Measurements from ENCODE around the gene IL6. TPM values are rescaled to one million over a fixed set of nuclear protein-coding genes. Genes with fewer than 3 reads are reported as not detected.

The IL6 gene
- polyA plus RNA-seq, 1 donor (not counting 4 experiments of a cell fraction or from before 2014, with no cell fraction given): 5.0 TPM

GRCh38 chr7:22677680-22678079, 49.3 kb upstream of the IL6 start:
- Histone ChIP-seq H3K9me1 (ENCODE audit: control insufficient read depth, extremely low read depth, insufficient read depth, low read length) (no peaks in the 10 kb centered on the region), H3K4me3 (ENCODE audit: control insufficient read depth in 2 of 3, extremely low read depth in 1 of 3, insufficient read depth in 2 of 3, low read depth in 1 of 3, low read length in 3 of 3) (no peak overlapping the region), H3K9me3 (ENCODE audit: control insufficient read depth, low read depth, low read length) (no peaks in the 10 kb centered on the region), H3K36me3 (ENCODE audit: control insufficient read depth in 2 of 2, extremely low read depth in 1 of 2, insufficient read depth in 2 of 2, low read length in 2 of 2) (no peaks in the 10 kb centered on the region), H3K27me3 (ENCODE audit: control insufficient read depth, extremely low read depth, insufficient read depth, low read length) (no peaks in the 10 kb centered on the region), H3K79me2 (ENCODE audit: control insufficient read depth, insufficient read depth, low read length) (no peaks in the 10 kb centered on the region), H4K20me1 (ENCODE audit: control insufficient read depth, extremely low read depth, insufficient read depth, low read length) (no peaks in the 10 kb centered on the region), H2AFZ (ENCODE audit: control insufficient read depth, low read length) (no peak overlapping the region), H3K27ac (ENCODE audit: control insufficient read depth, insufficient read depth, low read length) (no peak overlapping the region), H3K4me2 (ENCODE audit: control insufficient read depth, extremely low read depth, insufficient read depth, low read depth, low read length) (no peak overlapping the region), H3K4me1 (ENCODE audit: control insufficient read depth, extremely low read depth, insufficient read depth, low read length) (peaks cover 17% of the 10 kb centered on the region), H3K9ac (ENCODE audit: control insufficient read depth, extremely low read depth, insufficient read depth, low read length) (no peak overlapping the region)
- dilution Hi-C loops (cut with MboI; ENCODE audit: extremely low pct_ligation_motif_present, low sequenced_read_pairs): no loop called here
- TF ChIP-seq EZH2 (IDR thresholded peaks at IDR 0.05; ENCODE audit: low read length): no peak
- TF ChIP-seq, protein P1, sequence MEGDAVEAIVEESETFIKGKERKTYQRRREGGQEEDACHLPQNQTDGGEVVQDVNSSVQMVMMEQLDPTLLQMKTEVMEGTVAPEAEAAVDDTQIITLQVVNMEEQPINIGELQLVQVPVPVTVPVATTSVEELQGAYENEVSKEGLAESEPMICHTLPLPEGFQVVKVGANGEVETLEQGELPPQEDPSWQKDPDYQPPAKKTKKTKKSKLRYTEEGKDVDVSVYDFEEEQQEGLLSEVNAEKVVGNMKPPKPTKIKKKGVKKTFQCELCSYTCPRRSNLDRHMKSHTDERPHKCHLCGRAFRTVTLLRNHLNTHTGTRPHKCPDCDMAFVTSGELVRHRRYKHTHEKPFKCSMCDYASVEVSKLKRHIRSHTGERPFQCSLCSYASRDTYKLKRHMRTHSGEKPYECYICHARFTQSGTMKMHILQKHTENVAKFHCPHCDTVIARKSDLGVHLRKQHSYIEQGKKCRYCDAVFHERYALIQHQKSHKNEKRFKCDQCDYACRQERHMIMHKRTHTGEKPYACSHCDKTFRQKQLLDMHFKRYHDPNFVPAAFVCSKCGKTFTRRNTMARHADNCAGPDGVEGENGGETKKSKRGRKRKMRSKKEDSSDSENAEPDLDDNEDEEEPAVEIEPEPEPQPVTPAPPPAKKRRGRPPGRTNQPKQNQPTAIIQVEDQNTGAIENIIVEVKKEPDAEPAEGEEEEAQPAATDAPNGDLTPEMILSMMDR (optimal IDR thresholded peaks at IDR 0.05 in 1 of 3, IDR thresholded peaks at IDR 0.05 in 1 of 3, conservative IDR thresholded peaks at IDR 0.05 in 1 of 3; ENCODE audit: extremely low read depth in 1 of 3, insufficient read depth in 2 of 3, low read length in 3 of 3): no peak
- DNase-seq (ENCODE audit: low read depth, low spot score) (no peak), FAIRE-seq (no peak)

DNA sequence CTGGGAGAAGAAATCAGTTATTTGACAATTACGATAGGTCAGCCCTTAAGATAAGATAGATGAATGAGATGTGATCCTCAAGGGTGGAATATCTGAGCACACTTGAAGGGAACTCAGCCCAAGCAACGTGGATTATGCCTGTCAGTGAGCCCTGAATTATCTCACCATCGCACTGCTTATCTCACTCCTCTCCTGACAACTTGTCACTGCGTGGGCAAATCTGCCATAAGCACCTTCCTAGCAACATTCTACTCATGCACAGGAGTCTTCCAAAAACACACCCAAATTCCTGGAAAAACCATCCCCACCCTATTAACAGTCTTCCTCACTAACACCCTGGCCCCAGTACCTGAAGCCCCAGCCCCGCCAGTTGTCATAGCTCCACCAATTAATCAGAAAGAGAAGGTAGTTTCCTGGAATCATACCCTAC, 46.5 kb upstream of the IL6 start:
- H3K27me3 ChIP-seq (ENCODE audit: control insufficient read depth, extremely low read depth, insufficient read depth, low read length): no peaks in the 10 kb centered on the region
- FAIRE-seq (no peak), DNase-seq (ENCODE audit: low read depth, low spot score) (no peak)
- dilution Hi-C loops (cut with MboI; ENCODE audit: extremely low pct_ligation_motif_present, low sequenced_read_pairs): no loop called here
- peaks cover 6% of the 10 kb centered on the region for H3K4me1 ChIP-seq (ENCODE audit: control insufficient read depth, extremely low read depth, insufficient read depth, low read length)
- no peak overlapping the region for H3K4me3 ChIP-seq (ENCODE audit: control insufficient read depth in 2 of 3, extremely low read depth in 1 of 3, insufficient read depth in 2 of 3, low read depth in 1 of 3, low read length in 3 of 3)
- H3K9me3 ChIP-seq (ENCODE audit: control insufficient read depth, low read depth, low read length): no peaks in the 10 kb centered on the region
- H4K20me1 ChIP-seq (ENCODE audit: control insufficient read depth, extremely low read depth, insufficient read depth, low read length): no peaks in the 10 kb centered on the region
- H3K79me2 ChIP-seq (ENCODE audit: control insufficient read depth, insufficient read depth, low read length): no peaks in the 10 kb centered on the region
- TF ChIP-seq, protein P1 (optimal IDR thresholded peaks at IDR 0.05 in 1 of 3, IDR thresholded peaks at IDR 0.05 in 1 of 3, conservative IDR thresholded peaks at IDR 0.05 in 1 of 3; ENCODE audit: extremely low read depth in 1 of 3, insufficient read depth in 2 of 3, low read length in 3 of 3): no peak
- TF ChIP-seq EZH2 (IDR thresholded peaks at IDR 0.05; ENCODE audit: low read length): no peak
- H3K4me2 ChIP-seq (ENCODE audit: control insufficient read depth, extremely low read depth, insufficient read depth, low read depth, low read length): no peak overlapping the region
- no peaks in the 10 kb centered on the region for H3K9me1 ChIP-seq (ENCODE audit: control insufficient read depth, extremely low read depth, insufficient read depth, low read length)
- H2AFZ ChIP-seq (ENCODE audit: control insufficient read depth, low read length): no peak overlapping the region
- no peaks in the 10 kb centered on the region for H3K36me3 ChIP-seq (ENCODE audit: control insufficient read depth in 2 of 2, extremely low read depth in 1 of 2, insufficient read depth in 2 of 2, low read length in 2 of 2)
- no peak overlapping the region for H3K27ac ChIP-seq (ENCODE audit: control insufficient read depth, insufficient read depth, low read length)
- H3K9ac ChIP-seq (ENCODE audit: control insufficient read depth, extremely low read depth, insufficient read depth, low read length): no peak overlapping the region

Data from keratinocyte (primary cell).